Measurements from ENCODE around the gene SH2D3C.

Gene SH2D3C

GRCh38 chr9:127777368-127777980, 992 bp downstream of the SH2D3C start:
- in situ Hi-C loops (cut with MboI; ENCODE audit: low pct_unique_long_range_greater_than_20kb, low sequenced_read_pairs, unreplicated experiment), result no loop called here
- TF ChIP-seq CTCF (IDR thresholded peaks at IDR 0.05; ENCODE audit: extremely low read depth, insufficient read depth, missing control alignments), result no peak
- DNase-seq (ENCODE audit: low spot score), result no peak

DNA sequence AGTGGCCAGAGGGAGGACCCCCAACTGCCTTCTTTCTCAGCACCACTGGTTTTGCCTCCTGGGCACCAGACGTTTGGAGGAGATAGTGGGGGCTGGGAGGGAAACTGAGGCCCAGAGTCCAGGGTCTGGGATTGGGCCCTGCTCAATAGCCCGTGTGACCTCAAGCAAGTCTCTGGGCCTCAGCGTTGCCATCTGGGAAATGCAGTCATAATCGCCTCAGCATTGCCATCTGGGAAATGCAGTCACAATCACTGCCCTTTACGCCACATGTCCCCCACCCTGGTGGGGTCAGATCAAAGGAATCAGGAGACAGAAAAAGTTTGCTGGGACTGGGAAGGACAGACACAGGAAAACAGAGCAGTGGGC, 1.6 kb downstream of the SH2D3C start:
- in situ Hi-C loops (cut with MboI; ENCODE audit: low pct_unique_long_range_greater_than_20kb, low sequenced_read_pairs, unreplicated experiment), result no loop called here
- no peak for DNase-seq (ENCODE audit: low spot score)
- no peak for TF ChIP-seq CTCF (IDR thresholded peaks at IDR 0.05; ENCODE audit: extremely low read depth, insufficient read depth, missing control alignments)

GRCh38 chr9:127776195-127776923, 2.1 kb downstream of the SH2D3C start:
- in situ Hi-C loops (cut with MboI; ENCODE audit: low pct_unique_long_range_greater_than_20kb, low sequenced_read_pairs, unreplicated experiment), result no loop called here
- TF ChIP-seq CTCF (IDR thresholded peaks at IDR 0.05; ENCODE audit: extremely low read depth, insufficient read depth, missing control alignments), result no peak
- peak; percentile 82 for DNase-seq (ENCODE audit: low spot score)

DNA sequence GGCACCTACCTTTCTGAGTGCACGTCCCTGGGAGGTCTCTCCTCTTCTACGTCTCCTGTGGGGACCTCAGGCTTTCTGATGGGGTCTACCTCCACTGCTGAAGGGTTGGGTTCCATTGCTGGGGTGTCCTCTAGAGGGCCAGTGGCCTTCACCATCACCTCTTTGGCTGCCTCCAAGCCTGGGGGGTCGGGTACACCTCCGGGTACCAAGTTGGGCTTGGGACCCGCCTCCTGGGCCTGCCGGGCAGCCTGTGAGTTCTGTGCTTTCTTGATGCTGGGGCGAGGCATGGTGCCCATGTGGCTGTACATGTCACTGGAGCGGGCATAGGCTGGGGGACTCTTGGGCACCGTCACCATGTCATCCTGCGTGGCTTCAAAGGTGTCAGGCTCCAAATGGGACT, 4.5 kb downstream of the SH2D3C start:
- in situ Hi-C loops (cut with MboI; ENCODE audit: low pct_unique_long_range_greater_than_20kb, low sequenced_read_pairs, unreplicated experiment), result no loop called here

DNA sequence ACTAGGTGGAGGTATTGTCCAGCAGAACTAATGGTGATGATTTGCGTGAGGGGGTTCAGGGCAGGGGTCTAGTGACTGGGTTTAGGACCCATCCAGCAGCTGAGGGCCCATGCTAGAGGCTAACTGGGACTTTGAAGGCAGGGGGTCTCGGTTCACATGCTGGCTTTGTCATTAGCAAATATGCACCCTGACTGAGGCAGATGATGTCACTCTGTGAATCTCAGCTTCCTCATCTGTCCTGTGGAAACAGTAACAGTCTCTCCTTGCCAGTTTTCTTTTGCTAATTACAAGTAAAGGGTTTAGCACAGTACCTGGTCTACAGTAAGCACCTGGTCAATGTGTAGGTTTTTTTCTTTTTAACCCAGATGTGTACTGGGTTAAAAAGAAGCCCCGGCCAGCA, 5.2 kb downstream of the SH2D3C start:
- no peak for TF ChIP-seq CTCF (IDR thresholded peaks at IDR 0.05; ENCODE audit: extremely low read depth, insufficient read depth, missing control alignments)
- DNase-seq (ENCODE audit: low spot score), result no peak
- in situ Hi-C loops (cut with MboI; ENCODE audit: low pct_unique_long_range_greater_than_20kb, low sequenced_read_pairs, unreplicated experiment), result no loop called here

More for the DNA sequence above, 4.5 kb downstream of the SH2D3C start:
- DNase-seq (ENCODE audit: low spot score), result no peak
- no peak for TF ChIP-seq CTCF (IDR thresholded peaks at IDR 0.05; ENCODE audit: extremely low read depth, insufficient read depth, missing control alignments)

DNA sequence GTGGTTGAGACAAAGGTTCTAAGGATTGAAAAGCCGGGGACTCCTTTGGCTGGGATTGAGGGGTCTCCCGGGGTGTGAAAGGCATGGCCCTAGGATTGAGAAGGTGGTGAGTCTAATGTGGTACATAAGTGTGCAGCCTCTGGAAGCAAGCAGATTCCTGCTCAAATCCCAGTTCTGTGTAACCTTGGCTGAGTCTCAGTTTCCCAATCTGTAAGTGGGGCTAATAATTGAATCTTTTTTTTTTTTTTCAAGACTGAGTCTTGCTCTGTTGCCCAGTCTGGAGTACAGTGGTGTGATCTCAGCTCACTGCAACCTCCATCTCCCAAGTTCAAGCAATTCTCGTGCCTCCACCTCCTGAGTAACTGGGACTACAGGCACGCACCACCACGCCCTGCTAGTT, 5.9 kb downstream of the SH2D3C start:
- no peak for TF ChIP-seq CTCF (IDR thresholded peaks at IDR 0.05; ENCODE audit: extremely low read depth, insufficient read depth, missing control alignments)
- in situ Hi-C loops (cut with MboI; ENCODE audit: low pct_unique_long_range_greater_than_20kb, low sequenced_read_pairs, unreplicated experiment), result no loop called here
- no peak for DNase-seq (ENCODE audit: low spot score)

Data from GM13977 (cell line).